NCI-H345 treated with DMSO at 0.1 percent for 48 hours (cell line): Measurements from ENCODE around the gene KCNJ1.

Experiments
- DNase-seq: peaks from one replicate; lab custom pipeline; 2025; ENCODE audit not compliant: unreplicated experiment; lab: John Stamatoyannopoulos, UW

Gene KCNJ1

GRCh38 chr11:128789497-128790150 lies 77.5 kb downstream of the KCNJ1 start:
- no peak for DNase-seq
